ENCODE data around the gene ODF2. TPM values are rescaled to one million over a fixed set of nuclear protein-coding genes. Genes with fewer than 3 reads are reported as not detected.
"Not testable (repeated sequence)": the region's sequence is repeated elsewhere in the genome, so short reads cannot be mapped to it uniquely, and the experiment has no call there.

The ODF2 gene
- total RNA-seq, 2 experiments from 2014 or later: 73.6 to 73.7 TPM

GRCh38 chr9:128416432-128417019, 39.3 kb upstream of the ODF2 start:
- intact Hi-C loops (cut with micrococcal nuclease): no loop called here
- CTCF ChIA-PET: interaction anchor here (0.6 kb wide), 1 partner anchor 17 kb away, joined by 5 read pairs; no protein-coding TSS in a partner anchor
- H3K27ac Mint-ChIP-seq: no peak overlapping the region
- no peaks in the 10 kb centered on the region for H3K9me3 Mint-ChIP-seq
- H3K4me1 Mint-ChIP-seq (ENCODE audit: low read depth): peaks cover 9% of the 10 kb centered on the region
- no peaks in the 10 kb centered on the region for H3K36me3 Mint-ChIP-seq (ENCODE audit: low read depth)
- DNase-seq: no peak
- no peak overlapping the region for H3K4me3 Mint-ChIP-seq
- H3K27me3 Mint-ChIP-seq (ENCODE audit: low read depth): peaks cover 46% of the 10 kb centered on the region

- no peak for DNase-seq
- intact Hi-C loops (cut with micrococcal nuclease): no loop called here
- peaks cover 9% of the 10 kb centered on the region for H3K4me1 Mint-ChIP-seq (ENCODE audit: low read depth)
- H3K27me3 Mint-ChIP-seq (ENCODE audit: low read depth): peaks cover 39% of the 10 kb centered on the region
- H3K9me3 Mint-ChIP-seq: no peaks in the 10 kb centered on the region
- CTCF ChIA-PET: interaction anchor here (0.6 to 2.4 kb wide), 13 partner anchors 9 to 1367 kb away, joined by 3 to 16 read pairs (median 3); partner anchors contain the start of gene URM1
- no peak overlapping the region for H3K27ac Mint-ChIP-seq
- no peaks in the 10 kb centered on the region for H3K36me3 Mint-ChIP-seq (ENCODE audit: low read depth)
- H3K4me3 Mint-ChIP-seq: peak overlapping the region; percentile 67
Measured at GRCh38 chr9:128419061-128419925, 36.5 kb upstream of the ODF2 start.

- peak; percentile 56 for DNase-seq
- H3K36me3 Mint-ChIP-seq (ENCODE audit: low read depth): no peaks in the 10 kb centered on the region
- intact Hi-C loops (cut with micrococcal nuclease): no loop called here
- no peak overlapping the region for H3K27ac Mint-ChIP-seq
- H3K9me3 Mint-ChIP-seq: no peaks in the 10 kb centered on the region
- peak overlapping the region; percentile 67 for H3K4me3 Mint-ChIP-seq
- CTCF ChIA-PET: interaction anchor here (0.6 to 2.4 kb wide), 13 partner anchors 10 to 1366 kb away, joined by 3 to 16 read pairs (median 3); partner anchors contain the start of gene URM1
- H3K27me3 Mint-ChIP-seq (ENCODE audit: low read depth): peaks cover 32% of the 10 kb centered on the region
- peaks cover 9% of the 10 kb centered on the region for H3K4me1 Mint-ChIP-seq (ENCODE audit: low read depth)
Measured at GRCh38 chr9:128420060-128420650, 35.7 kb upstream of the ODF2 start.

- Mint-ChIP-seq H3K36me3 (ENCODE audit: low read depth) (no peaks in the 10 kb centered on the region), H3K27me3 (ENCODE audit: low read depth) (peaks cover 27% of the 10 kb centered on the region), H3K27ac (no peak within 1 kb of the TSS), H3K4me3 (peak within 1 kb of the TSS; percentile 67), H3K4me1 (ENCODE audit: low read depth) (peaks cover 9% of the 10 kb centered on the region), H3K9me3 (no peaks in the 10 kb centered on the region)
- CTCF ChIA-PET: interaction anchor here (0.7 to 2.4 kb wide), 8 partner anchors 11 to 244 kb away, joined by 3 to 16 read pairs (median 4); partner anchors contain the start of gene URM1
- intact Hi-C loops (cut with micrococcal nuclease): no loop called here
- DNase-seq: no peak
Measured at GRCh38 chr9:128420651-128421481, 34.9 kb upstream of the ODF2 start, which contains the start of gene CERCAM. Gene CERCAM (plus strand): TSS chr9:128420857. CDS start chr9:128420878, 21 bp downstream.

GRCh38 chr9:128421482-128421996, 34.3 kb upstream of the ODF2 start:
- no peak overlapping the region for H3K27ac Mint-ChIP-seq
- peaks cover 20% of the 10 kb centered on the region for H3K27me3 Mint-ChIP-seq (ENCODE audit: low read depth)
- intact Hi-C loops (cut with micrococcal nuclease): no loop called here
- peaks cover 9% of the 10 kb centered on the region for H3K4me1 Mint-ChIP-seq (ENCODE audit: low read depth)
- H3K4me3 Mint-ChIP-seq: no peak overlapping the region
- H3K36me3 Mint-ChIP-seq (ENCODE audit: low read depth): no peaks in the 10 kb centered on the region
- CTCF ChIA-PET: interaction anchor here (1.6 kb wide), 1 partner anchor 17 kb away, joined by 4 read pairs; no protein-coding TSS in a partner anchor
- H3K9me3 Mint-ChIP-seq: no peaks in the 10 kb centered on the region
- no peak for DNase-seq

GRCh38 chr9:128422022-128422782, 33.6 kb upstream of the ODF2 start:
- CTCF ChIA-PET: interaction anchor here (1.6 kb wide), 1 partner anchor 16 kb away, joined by 4 read pairs; no protein-coding TSS in a partner anchor
- intact Hi-C loops (cut with micrococcal nuclease); H3K4me3 Mint-ChIP-seq; H3K36me3 Mint-ChIP-seq (ENCODE audit: low read depth); H3K9me3 Mint-ChIP-seq; H3K4me1 Mint-ChIP-seq (ENCODE audit: low read depth); DNase-seq; H3K27ac Mint-ChIP-seq: not testable (repeated sequence)
- peaks cover 18% of the 10 kb centered on the region for H3K27me3 Mint-ChIP-seq (ENCODE audit: low read depth)

- Mint-ChIP-seq H3K27me3 (ENCODE audit: low read depth) (peaks cover 14% of the 10 kb centered on the region), H3K9me3 (no peaks in the 10 kb centered on the region), H3K4me1 (ENCODE audit: low read depth) (peaks cover 9% of the 10 kb centered on the region), H3K27ac (no peak overlapping the region), H3K4me3 (no peak overlapping the region), H3K36me3 (ENCODE audit: low read depth) (no peaks in the 10 kb centered on the region)
- CTCF ChIA-PET: interaction anchor here (1.1 kb wide), 1 partner anchor 395 kb away, joined by 3 read pairs; the partner anchor contains the start of gene ENDOG
- intact Hi-C loops (cut with micrococcal nuclease): no loop called here
- DNase-seq: no peak
Measured at GRCh38 chr9:128422783-128423150, 33.0 kb upstream of the ODF2 start.

GRCh38 chr9:128423356-128423755, 32.5 kb upstream of the ODF2 start:
- DNase-seq; H3K36me3 Mint-ChIP-seq (ENCODE audit: low read depth); H3K9me3 Mint-ChIP-seq; H3K4me1 Mint-ChIP-seq (ENCODE audit: low read depth); H3K27ac Mint-ChIP-seq; intact Hi-C loops (cut with micrococcal nuclease); H3K4me3 Mint-ChIP-seq: not testable (repeated sequence)
- peaks cover 14% of the 10 kb centered on the region for H3K27me3 Mint-ChIP-seq (ENCODE audit: low read depth)
- CTCF ChIA-PET: interaction anchor here (0.6 to 1.5 kb wide), 3 partner anchors 15 to 395 kb away, joined by 3 to 6 read pairs (median 3); partner anchors contain the start of gene ENDOG

- no peak for DNase-seq
- Mint-ChIP-seq H3K27ac (no peak overlapping the region), H3K9me3 (no peaks in the 10 kb centered on the region), H3K4me3 (no peak overlapping the region), H3K4me1 (ENCODE audit: low read depth) (peaks cover 7% of the 10 kb centered on the region), H3K27me3 (ENCODE audit: low read depth) (peaks cover 7% of the 10 kb centered on the region), H3K36me3 (ENCODE audit: low read depth) (no peaks in the 10 kb centered on the region)
- intact Hi-C loops (cut with micrococcal nuclease): no loop called here
- CTCF ChIA-PET: interaction anchor here (1.0 to 1.5 kb wide), 2 partner anchors 14 to 129 kb away, joined by 3 to 6 read pairs; no protein-coding TSS in a partner anchor
Measured at GRCh38 chr9:128424268-128424780, 31.5 kb upstream of the ODF2 start.

GRCh38 chr9:128428644-128429512, 26.9 kb upstream of the ODF2 start:
- H3K36me3 Mint-ChIP-seq (ENCODE audit: low read depth): no peaks in the 10 kb centered on the region
- no peaks in the 10 kb centered on the region for H3K4me1 Mint-ChIP-seq (ENCODE audit: low read depth)
- CTCF ChIA-PET: interaction anchor here (0.6 to 1.3 kb wide), 2 partner anchors 10 to 108 kb away, joined by 3 to 6 read pairs; no protein-coding TSS in a partner anchor
- H3K27ac Mint-ChIP-seq: no peak overlapping the region
- intact Hi-C loops (cut with micrococcal nuclease): no loop called here
- no peaks in the 10 kb centered on the region for H3K27me3 Mint-ChIP-seq (ENCODE audit: low read depth)
- no peak overlapping the region for H3K4me3 Mint-ChIP-seq
- H3K9me3 Mint-ChIP-seq: no peaks in the 10 kb centered on the region
- DNase-seq: no peak

Measured in activated naive CD4-positive, alpha-beta T cell treated with anti-CD3 and anti-CD28 coated beads for 36 hours (primary cell).